Loucy (cell line): ENCODE results near the gene BPTF.
A peak's percentile ranks its signal among the peaks of the same experiment; 100 is the strongest.
"Not testable (repeated sequence)": the region's sequence is repeated elsewhere in the genome, so short reads cannot be mapped to it uniquely, and the experiment has no call there.

Experiments
- H2AFZ ChIP-seq: fragments of 200-600 bp; sonication (generic); 2 replicates; pipeline ENCODE4 v1.6.0; 2016; ENCODE audit warnings: antibody characterized with exemption, mild to moderate bottlenecking, low read length, moderate library complexity
- H3F3A ChIP-seq: fragments of 200-600 bp; 2 replicates; pipeline ENCODE4 v1.6.0; 2016; ENCODE audit warnings: antibody characterized with exemption, low read depth, mild to moderate bottlenecking
- H3K27me3 ChIP-seq: fragments of 200-600 bp; sonication (generic); 2 replicates; pipeline ENCODE4 v1.6.1; 2014; ENCODE audit warnings: low read length, mild to moderate bottlenecking; ENCODE audit not compliant: insufficient read depth, poor library complexity, severe bottlenecking
- H3K36me3 ChIP-seq: fragments of 200-600 bp; sonication (generic); 2 replicates; pipeline ENCODE4 v1.6.1; 2016; ENCODE audit warnings: low read length; ENCODE audit not compliant: insufficient read depth
- H3K4me1 ChIP-seq: fragments of 200-600 bp; sonication (generic); 2 replicates; pipeline ENCODE4 v1.5.1; 2014; ENCODE audit warnings: low read length, mild to moderate bottlenecking; ENCODE audit not compliant: insufficient read depth, poor library complexity, severe bottlenecking
- H3K4me2 ChIP-seq: fragments of 200-600 bp; sonication (generic); 2 replicates; pipeline ENCODE4 v1.6.0; 2014; ENCODE audit warnings: antibody characterized with exemption, low read length, low read depth, mild to moderate bottlenecking; ENCODE audit not compliant: poor library complexity, severe bottlenecking
- H3K4me3 ChIP-seq: fragments of 200-600 bp; sonication (generic); 2 replicates; pipeline ENCODE4 v1.5.1; 2014; ENCODE audit warnings: low read length, mild to moderate bottlenecking, mixed read lengths; ENCODE audit not compliant: poor library complexity, severe bottlenecking
- H3K79me2 ChIP-seq: fragments of 200-600 bp; sonication (generic); 2 replicates; pipeline ENCODE4 v1.6.1; 2014; ENCODE audit warnings: low read length; ENCODE audit not compliant: insufficient read depth
- H3K9ac ChIP-seq: fragments of 200-600 bp; sonication (generic); 2 replicates; pipeline ENCODE4 v1.6.0; 2014; ENCODE audit warnings: mild to moderate bottlenecking, low read depth, low read length, moderate library complexity; ENCODE audit not compliant: poor library complexity, severe bottlenecking
- H3K9me2 ChIP-seq: fragments of 200-600 bp; sonication (generic); replicated peaks from 2 replicates; pipeline ENCODE4 v1.6.1; 2016; ENCODE audit warnings: low read depth, low read length, mixed read lengths
- H3K9me3 ChIP-seq: fragments of 200-600 bp; sonication (generic); 2 replicates; pipeline ENCODE4 v1.6.1; 2014; ENCODE audit warnings: mild to moderate bottlenecking, antibody characterized with exemption, low read length, low read depth; ENCODE audit not compliant: insufficient read depth
- H4K20me1 ChIP-seq: fragments of 200-600 bp; sonication (generic); 2 replicates; pipeline ENCODE4 v1.6.0; 2014; ENCODE audit warnings: antibody characterized with exemption, low read length, mild to moderate bottlenecking; ENCODE audit not compliant: insufficient read depth, poor library complexity, severe bottlenecking
- CTCF ChIP-seq: fragments of 200-600 bp; sonication (generic); conservative IDR thresholded peaks from 2 replicates; pipeline ENCODE4 v1.5.1; 2014; ENCODE audit warnings: mild to moderate bottlenecking, antibody characterized with exemption, low read length
- EZH2phosphoT487 ChIP-seq: fragments of 200-600 bp; IDR thresholded peaks from 2 replicates; pipeline ENCODE4 v1.6.1; 2018; ENCODE audit warnings: antibody characterized with exemption, mild to moderate bottlenecking, moderate library complexity, borderline replicate concordance

Gene BPTF

DNA sequence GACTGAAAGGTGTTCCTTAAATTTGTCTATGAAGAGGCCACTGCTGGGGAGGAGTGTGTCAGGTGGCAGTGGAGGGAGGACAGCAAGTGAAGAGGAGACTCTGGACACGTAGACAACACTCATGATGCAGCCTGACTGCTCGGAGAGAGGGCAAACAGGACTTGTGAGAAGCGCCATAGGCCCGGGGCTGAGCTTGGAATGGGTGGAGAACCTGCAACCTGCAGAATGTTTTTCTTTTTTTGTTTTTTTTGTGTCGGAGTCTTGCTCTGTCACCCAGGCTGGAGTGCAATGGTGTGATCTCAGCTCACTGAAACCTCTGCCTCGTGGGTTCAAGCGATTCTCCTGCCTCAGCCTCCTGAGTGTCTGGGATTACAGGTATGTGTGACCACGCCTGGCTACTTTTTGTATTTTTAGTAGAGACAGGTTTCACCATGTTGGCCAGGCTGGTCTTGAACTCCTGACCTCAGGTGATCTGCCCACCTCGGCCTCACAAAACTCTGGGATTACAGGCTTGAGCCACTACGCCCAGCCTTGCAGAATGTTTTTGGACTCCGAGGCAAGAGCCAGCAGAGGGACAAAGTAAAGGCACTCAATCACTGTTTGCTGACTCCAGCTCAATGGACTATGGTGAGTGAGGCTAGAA, 189.9 kb downstream of the BPTF start:
- Histone ChIP-seq H3K4me2 (no peak overlapping the region), H3K4me1 (peaks cover 7% of the 10 kb centered on the region), H3K4me3 (no peak overlapping the region), H3K36me3 (no peaks in the 10 kb centered on the region), H3K27me3 (no peaks in the 10 kb centered on the region), H3K9me2 (no peaks in the 10 kb centered on the region), H3K9ac (no peak overlapping the region), H4K20me1 (no peaks in the 10 kb centered on the region), H3F3A (no peaks in the 10 kb centered on the region), H2AFZ (no peak overlapping the region), H3K79me2 (no peaks in the 10 kb centered on the region), H3K9me3 (no peaks in the 10 kb centered on the region)
- TF ChIP-seq EZH2phosphoT487, result no peak
- TF ChIP-seq CTCF, result no peak

DNA sequence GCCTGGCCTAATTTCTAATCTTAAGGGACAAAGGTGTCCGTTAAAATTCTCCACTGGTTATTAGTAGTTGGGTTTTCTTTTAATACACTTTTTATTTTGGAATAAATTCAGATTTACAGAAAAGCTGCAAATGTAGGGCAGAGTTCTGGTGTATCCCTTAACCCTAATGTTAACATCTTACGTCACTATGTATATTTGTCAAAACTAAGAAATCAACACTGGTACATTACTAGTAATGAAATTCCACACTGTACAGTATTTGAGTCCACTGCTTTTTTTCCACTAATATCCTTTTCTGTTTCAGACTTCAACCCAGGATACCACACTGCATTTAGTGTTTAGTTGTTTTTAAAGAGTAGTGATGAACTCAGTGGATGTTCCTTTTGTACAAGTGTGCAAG, 191.5 kb downstream of the BPTF start:
- Histone ChIP-seq H3K9me2 (no peaks in the 10 kb centered on the region), H3K4me3 (no peak overlapping the region), H3K27me3 (no peaks in the 10 kb centered on the region), H3K4me2 (no peak overlapping the region), H4K20me1 (no peaks in the 10 kb centered on the region), H3K9me3 (no peaks in the 10 kb centered on the region), H3K36me3 (no peaks in the 10 kb centered on the region), H3F3A (no peaks in the 10 kb centered on the region), H3K79me2 (no peaks in the 10 kb centered on the region), H3K4me1 (peaks cover 13% of the 10 kb centered on the region), H3K9ac (no peak overlapping the region), H2AFZ (no peak overlapping the region)
- TF ChIP-seq CTCF, result no peak

DNA sequence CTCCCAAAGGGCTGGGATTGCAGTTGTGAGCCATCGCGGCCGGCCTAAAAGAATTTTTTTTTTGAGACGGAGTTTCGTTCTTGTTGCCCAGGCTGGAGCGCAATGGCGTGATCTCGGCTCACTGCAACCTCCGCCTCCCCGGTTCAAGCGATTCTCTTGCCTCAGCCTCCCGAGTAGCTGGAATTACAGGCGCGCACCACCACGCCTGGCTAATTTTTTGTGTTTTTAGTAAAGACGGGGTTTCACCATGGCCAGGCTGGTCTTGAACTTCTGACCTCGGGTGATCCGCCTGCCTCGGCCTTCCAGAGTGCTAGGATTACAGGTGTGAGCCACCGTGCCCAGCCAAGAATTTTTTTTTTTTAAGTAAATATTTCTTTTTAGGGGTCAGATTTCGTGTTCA, 193.2 kb downstream of the BPTF start:
- H3K4me2 ChIP-seq, H3K36me3 ChIP-seq, H3K9me3 ChIP-seq, H2AFZ ChIP-seq, H3K4me3 ChIP-seq, H3F3A ChIP-seq, H3K9ac ChIP-seq, H3K27me3 ChIP-seq, H4K20me1 ChIP-seq, H3K9me2 ChIP-seq, H3K79me2 ChIP-seq: not testable (repeated sequence)
- peaks cover 13% of the 10 kb centered on the region for H3K4me1 ChIP-seq

GRCh38 chr17:68019336-68019674, 194.0 kb downstream of the BPTF start:
- H3K4me1 ChIP-seq, result peaks cover 13% of the 10 kb centered on the region
- H3K9ac ChIP-seq, result peak overlapping the region; percentile 96
- H3K4me2 ChIP-seq, result peak overlapping the region; percentile 95
- no peak for TF ChIP-seq EZH2phosphoT487
- no peak for TF ChIP-seq CTCF
- H3K9me3 ChIP-seq, result no peaks in the 10 kb centered on the region
- H2AFZ ChIP-seq, result peak overlapping the region; percentile 2; the same call in 1 of the 2 replicates
- H3K79me2 ChIP-seq, result no peaks in the 10 kb centered on the region
- H3F3A ChIP-seq, result no peaks in the 10 kb centered on the region
- no peaks in the 10 kb centered on the region for H3K27me3 ChIP-seq
- no peaks in the 10 kb centered on the region for H3K9me2 ChIP-seq
- H4K20me1 ChIP-seq, result no peaks in the 10 kb centered on the region
- H3K4me3 ChIP-seq, result peak overlapping the region; percentile 96
- no peaks in the 10 kb centered on the region for H3K36me3 ChIP-seq
